ENCODE results near the gene GABBR2. TPM values are rescaled to one million over a fixed set of nuclear protein-coding genes. Genes with fewer than 3 reads are reported as not detected.

Gene GABBR2
- total RNA-seq, 6 experiments from 2014 or later, result not detected

DNA sequence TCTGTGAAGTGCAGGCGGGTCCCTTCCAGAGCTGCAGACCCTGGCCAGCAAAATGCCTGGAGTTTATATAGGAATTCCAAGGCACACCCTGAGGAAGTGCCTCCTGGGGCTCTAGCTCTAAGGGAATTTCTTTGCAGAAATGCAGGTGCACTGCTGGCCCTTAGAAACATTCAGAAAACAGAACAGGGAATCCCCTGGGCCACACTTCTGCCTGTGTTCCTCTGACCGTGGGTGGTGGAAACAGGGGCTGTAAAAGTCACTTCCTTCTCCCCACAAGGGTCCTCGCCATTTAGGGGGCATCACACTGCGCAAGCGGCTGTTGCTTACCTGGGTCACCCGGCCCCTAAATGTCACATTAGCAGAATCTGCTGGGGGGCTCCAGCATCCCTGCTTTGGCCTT lies 312.5 kb downstream of the GABBR2 start:
- intact Hi-C loops (cut with DNase I), result no loop called here
- Histone ChIP-seq H3K36me3 (no peaks in the 10 kb centered on the region), H3K9me3 (no peaks in the 10 kb centered on the region), H3K27me3 (no peaks in the 10 kb centered on the region), H3K27ac (no peak overlapping the region), H3K4me1 (no peaks in the 10 kb centered on the region), H3K4me3 (no peak overlapping the region)
- no peak for TF ChIP-seq POLR2A (IDR thresholded peaks at IDR 0.05)
- DNase-seq (no peak), ATAC-seq (no peak)
- WGBS (ENCODE audit: insufficient coverage, low coverage, low lambda C conversion rate, missing lambda C conversion rate), result 77% methylated on average over 3 of the region's 6 CpGs

DNA sequence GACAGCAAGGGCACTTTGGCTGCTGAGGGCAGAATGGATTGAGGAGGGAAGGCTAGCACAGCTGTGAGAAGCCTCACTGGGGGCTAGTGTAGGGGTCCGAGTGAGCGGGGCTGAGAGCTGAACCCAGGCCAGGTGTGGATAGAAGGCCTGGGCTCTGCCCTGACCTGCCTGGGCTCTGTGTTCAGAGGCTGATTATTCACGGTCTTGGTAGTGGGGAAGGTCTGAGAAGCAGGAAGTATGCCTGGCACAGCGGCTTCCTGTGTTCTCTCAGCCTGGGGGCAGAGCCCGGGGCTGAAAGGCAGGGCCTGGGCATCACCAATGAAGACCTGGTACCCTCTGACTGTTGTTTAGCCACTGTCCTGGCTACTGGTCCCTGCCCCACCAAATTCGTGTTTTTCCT lies 316.9 kb downstream of the GABBR2 start:
- H3K9me3 ChIP-seq, result no peaks in the 10 kb centered on the region
- 57% methylated on average over 1 of the region's 6 CpGs for WGBS (ENCODE audit: insufficient coverage, low coverage, low lambda C conversion rate, missing lambda C conversion rate)
- no peak overlapping the region for H3K4me3 ChIP-seq
- intact Hi-C loops (cut with DNase I), result no loop called here
- H3K27ac ChIP-seq, result no peak overlapping the region
- no peaks in the 10 kb centered on the region for H3K36me3 ChIP-seq
- TF ChIP-seq, protein P1, sequence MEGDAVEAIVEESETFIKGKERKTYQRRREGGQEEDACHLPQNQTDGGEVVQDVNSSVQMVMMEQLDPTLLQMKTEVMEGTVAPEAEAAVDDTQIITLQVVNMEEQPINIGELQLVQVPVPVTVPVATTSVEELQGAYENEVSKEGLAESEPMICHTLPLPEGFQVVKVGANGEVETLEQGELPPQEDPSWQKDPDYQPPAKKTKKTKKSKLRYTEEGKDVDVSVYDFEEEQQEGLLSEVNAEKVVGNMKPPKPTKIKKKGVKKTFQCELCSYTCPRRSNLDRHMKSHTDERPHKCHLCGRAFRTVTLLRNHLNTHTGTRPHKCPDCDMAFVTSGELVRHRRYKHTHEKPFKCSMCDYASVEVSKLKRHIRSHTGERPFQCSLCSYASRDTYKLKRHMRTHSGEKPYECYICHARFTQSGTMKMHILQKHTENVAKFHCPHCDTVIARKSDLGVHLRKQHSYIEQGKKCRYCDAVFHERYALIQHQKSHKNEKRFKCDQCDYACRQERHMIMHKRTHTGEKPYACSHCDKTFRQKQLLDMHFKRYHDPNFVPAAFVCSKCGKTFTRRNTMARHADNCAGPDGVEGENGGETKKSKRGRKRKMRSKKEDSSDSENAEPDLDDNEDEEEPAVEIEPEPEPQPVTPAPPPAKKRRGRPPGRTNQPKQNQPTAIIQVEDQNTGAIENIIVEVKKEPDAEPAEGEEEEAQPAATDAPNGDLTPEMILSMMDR (IDR thresholded peaks at IDR 0.05), result no peak
- no peak for TF ChIP-seq POLR2A (IDR thresholded peaks at IDR 0.05)
- H3K4me1 ChIP-seq, result no peaks in the 10 kb centered on the region
- no peaks in the 10 kb centered on the region for H3K27me3 ChIP-seq
- DNase-seq (no peak), ATAC-seq (no peak)

- no peaks in the 10 kb centered on the region for H3K9me3 ChIP-seq
- no peaks in the 10 kb centered on the region for H3K27me3 ChIP-seq
- H3K36me3 ChIP-seq, result no peaks in the 10 kb centered on the region
- DNase-seq (no peak), ATAC-seq (no peak)
- H3K4me1 ChIP-seq, result no peaks in the 10 kb centered on the region
- H3K4me3 ChIP-seq, result no peak overlapping the region
- 73% methylated on average over 5 of the region's 7 CpGs for WGBS (ENCODE audit: insufficient coverage, low coverage, low lambda C conversion rate, missing lambda C conversion rate)
- H3K27ac ChIP-seq, result no peak overlapping the region
- intact Hi-C loops (cut with DNase I), result no loop called here
- TF ChIP-seq POLR2A (IDR thresholded peaks at IDR 0.05), result no peak
- TF ChIP-seq, protein P1 (IDR thresholded peaks at IDR 0.05), result no peak
These were observed 317.3 kb downstream of the GABBR2 start for GRCh38 chr9:98391406-98391805.

DNA sequence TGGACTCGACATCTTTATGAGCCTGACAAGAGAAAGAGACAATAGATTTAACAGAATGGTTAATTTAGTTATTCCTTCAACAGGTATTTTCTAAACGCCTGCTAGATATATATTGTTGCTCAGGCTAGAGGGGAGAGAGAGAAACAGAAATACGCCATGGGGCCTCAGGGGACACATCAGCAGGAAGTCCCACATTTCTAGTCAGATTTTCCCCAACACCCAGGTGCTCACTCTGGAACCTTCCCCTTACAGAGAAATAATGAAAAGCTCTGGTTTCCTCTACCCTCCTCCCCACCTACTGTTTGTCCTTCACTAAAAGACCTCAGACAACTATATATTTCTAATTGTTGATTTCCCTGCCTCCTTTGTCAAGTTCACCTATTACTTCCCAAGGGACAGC lies 323.0 kb downstream of the GABBR2 start:
- ATAC-seq, result no peak

GRCh38 chr9:98383758-98384157 lies 325.0 kb downstream of the GABBR2 start:
- Histone ChIP-seq H3K4me1 (no peaks in the 10 kb centered on the region), H3K27ac (no peak overlapping the region), H3K4me3 (no peak overlapping the region), H3K27me3 (no peaks in the 10 kb centered on the region), H3K9me3 (no peaks in the 10 kb centered on the region), H3K36me3 (no peaks in the 10 kb centered on the region)
- no peak for TF ChIP-seq POLR2A (IDR thresholded peaks at IDR 0.05)
- TF ChIP-seq, protein P1 (IDR thresholded peaks at IDR 0.05), result no peak
- intact Hi-C loops (cut with DNase I), result no loop called here
- ATAC-seq (no peak), DNase-seq (no peak)
- 62% methylated on average over 2 of the region's 4 CpGs for whole genome bisulfite sequencing (ENCODE audit: insufficient coverage, low coverage, low lambda C conversion rate, missing lambda C conversion rate)

More for the DNA sequence above, 323.0 kb downstream of the GABBR2 start:
- Histone ChIP-seq H3K9me3 (no peaks in the 10 kb centered on the region), H3K27me3 (no peaks in the 10 kb centered on the region), H3K4me3 (no peak overlapping the region), H3K4me1 (no peaks in the 10 kb centered on the region), H3K36me3 (no peaks in the 10 kb centered on the region), H3K27ac (no peak overlapping the region)
- TF ChIP-seq, protein P1 (IDR thresholded peaks at IDR 0.05), result no peak
- no peak for TF ChIP-seq POLR2A (IDR thresholded peaks at IDR 0.05)
- DNase-seq, result no peak
- WGBS (ENCODE audit: insufficient coverage, low coverage, low lambda C conversion rate, missing lambda C conversion rate), result 94% methylated on average over 3 of the region's 3 CpGs
- intact Hi-C loops (cut with DNase I), result no loop called here

Data from right lobe of liver (tissue), 6 donors.